HG03196 (cell line): ENCODE measurements around the gene IREB2.

Source experiments
- ATAC-seq: cut with Tn5 transposase; IDR thresholded peaks from one replicate; pipeline ENCODE4 v1.9.1; 2021; ENCODE audit not compliant: unreplicated experiment

IREB2 gene

DNA sequence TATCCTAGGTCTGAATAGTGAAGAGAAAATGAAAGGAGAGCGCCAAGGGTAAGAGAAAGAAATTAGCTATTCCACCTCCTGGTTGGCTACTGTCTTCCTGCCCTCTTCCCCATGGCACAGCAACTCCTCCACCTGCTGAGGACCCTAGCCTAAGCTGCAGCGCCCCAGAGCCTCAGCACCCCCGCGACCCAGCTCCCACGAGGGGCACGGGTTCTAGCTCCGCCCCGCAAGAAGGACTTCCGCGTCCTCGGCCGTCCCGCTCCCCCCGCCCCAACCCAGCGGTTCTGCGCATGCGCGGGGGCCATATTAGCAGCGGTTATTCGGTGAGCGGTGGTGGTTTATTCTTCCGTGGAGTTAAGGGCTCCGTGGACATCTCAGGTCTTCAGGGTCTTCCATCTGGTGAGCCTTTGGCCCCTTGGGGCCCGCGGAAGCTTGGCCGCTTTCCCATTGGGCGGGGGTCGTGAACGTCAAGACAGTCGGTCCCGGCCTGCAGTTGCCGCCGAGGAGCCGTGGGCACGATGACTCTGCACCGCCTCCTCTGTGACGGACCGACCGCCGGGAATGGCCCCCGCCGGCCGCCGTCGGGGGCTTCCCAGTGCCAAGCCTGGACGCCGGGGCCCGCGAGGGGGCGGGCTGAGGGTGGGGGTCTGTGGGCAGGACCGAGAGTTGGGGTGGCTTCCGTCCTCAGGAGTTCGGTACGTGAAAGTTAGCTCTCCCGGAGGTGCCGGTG lies 102.3 kb downstream of the IREB2 start, which contains the start of gene PSMA4:
TSS of gene PSMA4 (plus strand) at position 304 of the 730 bp plus-strand sequence. CDS start 1,484 bp downstream, outside the sequence.
- ATAC-seq: peak; percentile 79

DNA sequence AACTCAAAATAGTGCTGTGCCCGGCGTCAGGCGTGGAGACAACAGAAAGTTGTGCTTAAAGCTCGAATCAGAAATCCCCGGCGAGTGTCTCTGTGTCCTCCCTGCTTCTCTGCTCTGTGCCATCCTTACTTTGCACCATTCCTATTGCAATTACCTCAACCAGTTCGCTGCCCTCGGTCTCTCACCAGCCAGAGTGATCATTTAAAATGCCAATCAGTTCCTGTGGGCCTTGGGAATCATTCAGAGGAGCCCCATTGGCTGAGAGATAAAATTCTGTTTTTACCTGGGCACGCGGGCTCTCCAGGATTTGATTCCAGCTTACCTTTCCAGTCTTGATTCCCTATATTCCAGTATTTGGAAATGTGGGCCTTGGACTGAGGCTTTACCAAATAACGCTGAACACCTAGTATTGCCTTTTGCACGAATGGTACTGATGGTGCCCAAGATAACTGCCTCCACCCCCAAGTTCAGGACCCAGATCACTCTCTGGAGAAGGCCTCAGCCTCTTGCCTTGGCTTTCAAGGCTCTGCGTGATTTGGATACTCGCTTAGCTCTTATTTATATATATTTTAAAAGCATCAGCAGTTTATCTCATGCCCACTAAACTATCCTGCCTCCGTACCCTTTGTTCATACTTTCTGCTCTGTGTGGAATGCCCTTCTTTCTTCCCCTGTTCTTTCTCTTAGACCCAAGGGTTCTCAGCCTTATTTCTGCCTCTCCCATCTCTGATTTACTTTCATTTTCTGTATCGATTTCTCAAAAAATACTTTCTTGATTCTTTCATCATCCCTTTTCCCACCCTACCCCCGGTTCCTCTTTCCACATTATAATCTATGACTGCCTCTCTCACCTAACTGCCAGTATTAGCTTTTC lies 103.1 kb downstream of the IREB2 start:
- ATAC-seq: no peak

DNA sequence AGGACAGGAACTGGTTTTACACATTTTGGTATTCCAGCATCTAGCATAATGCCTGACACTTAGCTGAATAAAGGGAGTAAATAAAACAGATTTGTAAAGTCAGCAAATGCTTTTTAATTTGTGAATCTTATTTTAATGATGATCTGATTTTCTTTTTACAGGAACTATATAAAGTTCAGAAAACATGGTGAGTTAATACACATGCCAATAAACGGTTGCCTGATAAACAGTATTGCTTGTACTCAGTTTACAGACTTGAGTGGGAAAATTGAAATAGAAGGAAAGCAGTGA lies 103.7 kb downstream of the IREB2 start:
- ATAC-seq: no peak

DNA sequence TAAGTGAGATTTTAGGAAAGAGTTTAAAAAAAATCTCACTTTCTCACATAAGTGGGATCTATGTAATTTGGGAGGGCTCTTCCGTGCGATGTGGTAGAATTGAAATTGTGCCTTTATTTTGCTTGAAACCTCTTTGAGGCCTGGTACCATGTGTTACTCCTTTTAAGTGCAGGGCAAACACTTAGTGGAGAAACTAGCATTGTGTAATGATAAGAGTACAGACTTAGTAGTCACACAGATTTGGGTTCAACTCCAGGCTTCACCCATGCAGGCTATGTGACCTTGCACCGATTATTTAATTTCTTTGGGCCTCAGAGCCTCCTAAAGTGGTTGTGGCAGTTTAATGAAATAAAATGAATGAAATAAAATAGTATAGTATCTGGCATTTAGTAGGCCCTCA lies 104.6 kb downstream of the IREB2 start:
- ATAC-seq: no peak

DNA sequence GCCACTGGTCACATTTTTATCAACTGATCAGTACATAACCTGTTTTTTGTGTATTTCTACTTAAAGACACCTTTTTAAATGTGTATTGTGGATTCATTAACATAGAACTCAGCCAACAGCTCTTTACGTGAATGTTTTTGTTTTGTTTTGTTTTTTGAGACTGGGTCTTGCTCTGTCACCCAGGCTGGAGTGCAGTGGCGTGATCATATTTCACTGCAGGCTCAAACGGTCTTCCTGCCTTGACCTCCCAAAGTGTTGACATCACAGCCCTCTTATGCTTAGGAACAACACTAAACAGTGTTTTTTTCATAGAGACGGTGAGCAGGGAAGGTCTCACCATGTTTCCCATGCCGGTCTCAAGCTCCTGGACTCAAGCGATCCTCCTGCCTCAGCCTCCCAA lies 112.2 kb downstream of the IREB2 start:
- ATAC-seq: no peak

DNA sequence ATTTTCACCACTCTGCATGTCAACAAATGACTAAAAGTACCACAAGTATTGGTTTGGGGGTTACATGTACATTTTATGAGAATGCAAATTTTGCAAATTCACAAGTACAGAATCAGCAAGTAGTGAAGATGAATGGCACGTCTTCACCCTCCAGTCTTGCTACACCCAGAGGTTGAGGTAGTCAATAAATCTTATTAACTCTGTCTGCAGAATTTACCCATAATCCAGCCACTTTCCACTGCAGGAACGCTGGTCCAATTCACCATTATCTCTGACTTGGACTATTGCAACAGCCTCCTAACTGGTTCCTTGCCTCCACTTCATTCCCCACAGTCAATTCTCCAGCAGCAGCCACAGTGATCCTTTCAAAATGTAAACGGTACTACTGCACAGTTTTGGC lies 112.8 kb downstream of the IREB2 start:
- no peak for ATAC-seq
